Stimulated activated CD8-positive, alpha-beta memory T cell treated with anti-CD3 and anti-CD28 coated beads, Interleukin-12 subunit alpha, Interleukin-12 subunit beta, amount 100 ng/mL, for 1 hour (primary cell): Measurements from ENCODE around the gene ASPA.

Source experiments
- DNase-seq: peaks from one replicate; pipeline ENCODE4 v3.0.0-alpha.2; 2020; ENCODE audit warnings: low read depth

The ASPA gene

DNA sequence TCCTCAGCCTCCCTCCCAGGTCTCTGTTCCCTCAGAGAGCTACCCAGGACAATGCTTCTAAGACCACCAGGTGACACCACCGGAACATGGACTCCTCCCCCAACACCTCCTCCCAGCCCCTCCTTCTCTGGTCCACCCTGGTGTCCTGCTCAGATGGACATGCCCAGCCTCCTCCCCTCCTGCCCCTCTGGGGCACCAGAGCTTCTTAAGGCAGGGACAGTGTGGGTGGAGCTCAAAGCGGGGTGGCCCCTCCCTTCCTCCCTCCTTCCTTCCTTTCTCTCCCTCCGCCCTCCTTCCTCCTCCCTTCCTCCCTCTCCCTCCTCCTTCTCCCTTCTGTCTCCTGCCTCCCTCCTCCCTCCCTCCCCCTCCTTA, 59.1 kb downstream of the ASPA start:
- DNase-seq = no peak

DNA sequence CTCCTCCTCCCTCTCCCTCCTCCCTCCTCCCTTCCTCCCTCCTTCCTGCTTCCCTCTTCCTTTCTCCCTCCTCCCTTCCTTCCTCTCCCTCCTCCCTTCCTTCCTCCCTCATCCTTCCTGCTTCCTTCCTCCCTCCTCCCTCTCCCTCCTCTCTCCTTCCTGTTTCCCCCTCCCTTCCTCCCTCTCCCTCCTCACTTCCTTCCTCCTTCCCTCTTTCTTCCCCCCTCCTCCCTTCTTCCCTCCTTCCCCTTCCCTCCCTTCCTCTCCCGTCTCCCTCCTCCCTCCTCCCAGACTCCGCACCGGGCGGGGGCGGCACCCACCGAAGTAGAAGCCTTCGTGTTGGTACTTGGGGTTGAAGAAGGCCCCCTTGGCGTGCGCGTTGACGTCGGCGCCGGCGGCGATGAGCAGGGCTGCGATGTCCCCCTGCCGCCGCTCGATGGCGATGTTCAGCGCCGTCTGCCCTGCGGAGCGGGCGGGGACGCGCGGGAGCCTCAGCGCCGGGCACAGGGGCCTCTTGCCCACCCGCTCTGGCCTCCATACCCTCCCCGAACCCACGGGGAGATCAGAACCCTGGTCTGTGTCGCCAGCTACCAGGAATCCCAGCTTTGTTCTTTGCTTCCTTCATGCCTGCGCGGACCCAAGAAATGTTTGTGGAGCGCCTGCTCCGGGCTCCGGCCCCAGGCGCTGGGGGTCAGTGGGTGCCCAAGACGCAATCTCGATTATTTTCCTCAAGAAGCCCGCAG, 59.6 kb downstream of the ASPA start:
- peak; percentile 16 for DNase-seq

DNA sequence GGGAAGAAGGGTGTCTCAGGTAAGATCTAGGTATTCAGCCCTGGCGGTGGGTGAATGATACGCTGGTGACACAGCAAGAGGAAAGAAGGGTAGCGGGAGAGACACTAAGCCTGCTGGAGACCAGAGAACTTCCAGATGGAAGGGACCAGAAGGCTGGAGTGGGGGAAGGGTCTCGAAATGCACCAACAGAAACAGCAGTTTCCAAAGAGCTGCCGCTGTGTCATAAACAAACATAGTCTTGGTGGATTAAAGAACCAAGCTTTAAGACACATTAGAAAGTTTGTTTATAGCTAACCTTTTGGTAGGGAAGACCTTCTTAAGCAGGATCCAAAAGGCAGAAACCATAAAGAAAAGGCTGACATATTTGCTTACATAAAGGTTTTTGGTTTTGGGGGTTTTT, 60.9 kb downstream of the ASPA start:
- no peak for DNase-seq

DNA sequence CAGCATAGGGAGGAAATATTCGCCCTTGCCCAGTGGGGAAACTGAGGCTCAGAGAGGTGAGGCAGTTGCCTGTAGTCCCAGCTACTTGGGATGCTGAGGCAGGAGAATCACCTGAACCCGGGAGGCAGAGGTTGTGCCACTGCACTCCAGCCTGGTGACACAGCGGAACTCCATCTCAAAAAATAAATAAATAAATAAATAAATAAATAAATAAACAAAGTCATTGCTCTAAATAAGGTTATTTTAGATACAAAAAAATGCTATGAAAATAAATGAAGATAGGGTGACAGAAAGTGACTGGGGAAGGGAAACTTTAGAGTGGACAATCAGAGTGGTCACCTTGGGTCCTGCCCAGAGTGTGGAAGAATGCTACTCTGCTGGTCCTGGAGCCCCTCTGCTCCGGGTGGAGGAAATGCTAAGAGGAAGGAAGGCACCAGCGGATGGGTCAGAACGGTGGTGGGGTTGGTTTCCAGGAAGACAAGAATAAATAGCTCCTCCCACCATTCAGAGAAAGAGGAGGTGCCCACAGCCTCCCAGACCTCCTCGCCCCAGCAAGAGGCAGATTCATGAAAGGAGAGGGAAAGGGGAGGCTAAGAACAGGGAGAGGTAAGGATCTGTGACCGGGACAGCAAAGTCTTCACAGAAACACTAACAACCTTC, 64.2 kb downstream of the ASPA start:
- no peak for DNase-seq

DNA sequence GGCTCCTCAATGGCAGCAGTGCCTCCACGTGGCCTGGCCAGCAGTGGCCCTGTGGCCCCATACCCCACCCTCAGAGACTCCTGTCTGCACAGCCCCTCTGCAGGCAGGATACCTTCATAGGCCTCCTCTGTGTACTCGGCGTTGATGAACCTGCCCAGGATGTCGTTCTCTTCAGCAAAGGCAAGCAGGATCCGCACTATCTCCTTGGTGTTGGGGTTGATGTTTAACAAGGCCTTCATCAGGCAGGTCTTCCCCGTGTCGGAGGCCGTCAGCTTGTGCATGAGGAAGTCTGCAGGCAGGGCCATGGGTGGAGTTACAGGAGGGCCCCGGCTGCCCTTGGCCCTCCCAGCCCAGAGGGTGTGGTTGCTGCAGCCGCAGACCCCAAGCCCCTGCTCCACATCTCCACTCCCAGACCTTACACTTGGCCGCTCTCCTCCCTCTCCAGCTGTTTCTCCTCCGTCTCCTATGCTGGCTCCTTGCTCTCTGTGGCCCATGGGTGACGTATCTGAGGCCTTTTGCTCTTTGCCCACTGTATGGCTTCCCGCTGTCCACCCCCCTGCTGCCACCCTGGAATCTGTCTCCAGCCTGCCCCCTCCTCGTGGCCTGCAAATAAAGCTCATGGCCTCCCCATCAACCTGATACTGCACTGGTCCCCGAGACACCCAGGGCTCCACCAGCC, 66.8 kb downstream of the ASPA start:
- no peak for DNase-seq

DNA sequence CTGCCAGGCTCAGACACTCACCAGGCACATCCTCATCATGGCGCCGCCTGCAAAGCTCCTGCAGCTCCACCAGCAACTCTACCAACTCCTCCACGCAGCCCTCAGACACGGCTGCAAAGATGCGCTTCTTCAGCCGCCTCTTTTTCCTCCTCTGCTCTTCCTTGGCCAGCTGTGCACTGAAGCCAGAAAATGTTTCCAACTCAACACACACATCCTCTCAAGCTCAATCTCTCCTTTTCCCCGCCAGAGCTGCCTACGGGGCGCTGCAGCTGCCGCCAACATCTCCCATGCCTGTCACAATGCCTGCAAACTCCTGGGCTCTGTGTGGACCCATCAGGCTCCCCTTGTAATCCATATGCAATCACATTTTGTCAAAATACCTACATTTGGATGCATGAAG, 67.7 kb downstream of the ASPA start:
- no peak for DNase-seq

DNA sequence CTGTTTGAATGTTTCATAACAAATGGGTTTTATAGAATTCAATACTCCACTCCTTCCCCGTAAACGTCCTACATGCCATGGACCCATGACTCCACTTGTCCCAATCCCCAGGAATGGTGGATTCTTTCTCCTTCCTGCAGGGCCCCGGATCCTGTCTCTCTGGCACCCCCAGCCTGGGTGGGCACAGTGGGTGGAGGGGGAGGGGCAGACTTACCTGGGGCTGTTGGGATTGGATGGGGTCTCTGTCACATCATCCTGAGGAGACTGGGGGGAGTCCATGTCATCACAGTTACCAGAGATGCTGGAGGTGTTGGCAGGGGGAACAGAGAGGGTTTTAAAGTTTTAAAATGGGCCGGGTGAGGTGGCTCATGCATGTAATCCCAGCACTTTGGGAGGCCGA, 68.6 kb downstream of the ASPA start:
- no peak for DNase-seq

DNA sequence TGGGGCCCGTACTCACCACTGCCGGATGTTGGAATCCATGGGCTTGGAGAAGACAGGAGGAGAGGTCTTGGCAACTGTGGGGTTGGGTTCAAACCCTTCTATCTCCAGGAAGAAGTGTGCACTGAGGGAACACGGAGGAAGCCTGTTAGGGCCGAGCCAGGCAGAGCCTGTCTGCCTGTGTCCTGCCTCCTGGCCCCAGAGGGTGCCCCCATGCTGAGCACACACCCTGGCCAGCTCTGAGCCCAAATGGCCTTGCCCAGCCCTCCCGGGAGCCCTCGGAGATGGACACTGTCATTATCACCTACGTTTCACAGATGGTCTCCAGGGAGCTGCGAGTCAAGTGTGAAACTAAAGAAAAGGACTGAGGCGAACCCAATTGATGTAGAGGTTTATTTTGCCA, 69.4 kb downstream of the ASPA start:
- DNase-seq = no peak

DNA sequence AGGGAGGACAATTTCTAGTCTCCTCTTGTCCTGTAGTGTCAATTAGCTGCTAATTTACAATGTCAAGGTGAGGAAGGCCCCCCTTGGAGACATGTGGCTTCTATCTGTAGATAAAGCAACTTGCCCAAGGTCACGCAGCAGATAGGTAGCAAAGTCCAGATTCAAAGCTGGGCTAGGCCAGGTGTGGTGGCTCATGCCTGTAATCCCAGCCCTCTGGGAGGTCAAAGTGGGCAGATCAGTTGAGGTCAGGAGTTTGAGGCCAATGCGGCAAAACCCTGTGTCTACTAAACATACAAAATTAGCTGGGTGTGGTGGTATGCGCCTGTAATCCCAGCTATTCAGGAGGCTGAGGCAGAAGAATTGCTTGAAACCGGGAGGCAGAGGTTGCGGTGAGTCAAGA, 70.7 kb downstream of the ASPA start:
- no peak for DNase-seq

DNA sequence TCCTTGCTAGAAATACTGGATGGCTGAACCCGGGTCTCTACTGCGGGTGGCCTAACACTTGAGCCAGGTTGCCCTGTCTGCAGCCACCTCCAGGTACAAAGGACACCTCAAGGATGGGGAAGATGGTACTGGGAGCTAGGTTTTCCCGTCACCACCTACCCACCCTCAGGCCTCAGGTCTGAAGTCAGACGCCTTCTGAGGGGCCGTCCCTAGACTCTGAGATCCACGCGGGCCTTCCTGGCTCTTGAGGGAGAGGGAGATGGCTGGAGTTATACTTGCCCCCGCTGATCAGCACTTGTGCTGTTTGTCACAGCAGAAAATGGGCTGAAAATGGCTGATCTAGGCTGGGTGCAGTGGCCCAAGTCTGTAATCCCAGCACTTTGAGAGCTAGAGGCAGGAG, 71.2 kb downstream of the ASPA start:
- no peak for DNase-seq

DNA sequence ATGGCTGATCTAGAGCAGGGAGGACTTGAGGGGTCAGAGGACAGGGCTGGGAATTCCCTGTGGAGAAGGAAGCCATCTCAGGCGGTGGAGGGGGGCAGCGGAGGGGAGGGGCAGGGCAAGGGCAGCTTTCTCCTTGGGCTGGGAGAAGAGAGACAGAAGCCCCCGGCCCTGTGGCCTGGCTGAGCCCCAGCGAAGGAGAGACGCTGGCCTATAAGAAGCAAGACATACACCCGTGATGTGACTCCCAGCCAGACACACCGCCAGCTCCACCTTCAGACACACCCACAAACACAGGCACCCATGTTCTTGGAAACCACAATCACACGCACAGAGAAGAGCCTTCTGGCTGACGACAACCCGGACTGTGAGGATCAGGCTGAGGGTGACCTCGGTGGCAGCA, 71.8 kb downstream of the ASPA start:
- no peak for DNase-seq

DNA sequence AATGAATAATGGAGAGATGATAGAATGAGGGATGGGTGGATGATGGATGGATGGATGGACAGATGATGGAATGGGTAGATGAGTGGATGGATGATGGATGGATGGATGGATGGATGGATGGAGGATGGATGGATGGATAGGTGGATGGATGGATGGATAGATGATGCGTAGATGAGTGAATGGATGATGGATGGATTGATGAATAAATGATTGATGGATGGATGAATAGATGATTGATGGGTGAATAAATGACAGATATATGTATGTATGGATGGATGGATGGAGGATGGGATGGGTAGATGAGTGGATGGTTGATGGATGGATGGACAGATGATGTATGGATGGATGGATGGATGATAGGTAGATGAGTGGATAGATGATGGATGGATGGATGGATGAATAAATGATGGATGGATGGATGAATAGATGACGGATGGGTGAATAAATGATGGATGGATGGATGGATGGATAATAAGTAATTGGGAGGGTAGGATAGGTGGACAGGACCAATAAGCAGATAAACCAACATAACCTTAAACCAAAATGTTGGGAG, 73.9 kb downstream of the ASPA start:
- no peak for DNase-seq

DNA sequence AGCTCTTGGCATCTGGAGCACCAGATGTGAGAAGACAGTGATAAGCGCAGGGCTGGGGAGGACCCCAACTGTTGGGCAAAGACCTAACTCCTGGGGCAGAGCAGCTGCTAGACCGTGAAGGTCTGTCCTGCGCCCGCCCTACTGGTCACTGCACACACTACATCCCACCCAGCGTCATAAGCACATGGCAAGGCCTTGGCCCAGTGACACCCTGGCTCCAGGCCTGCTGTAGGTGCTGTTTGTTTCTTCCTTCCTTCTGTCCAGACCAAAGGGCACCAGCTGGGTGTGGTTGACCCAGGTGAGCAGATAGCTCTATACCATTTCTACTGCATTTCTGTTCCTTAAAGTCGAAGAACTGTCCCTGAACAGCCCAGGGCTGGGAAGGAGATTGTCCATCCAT, 75.4 kb downstream of the ASPA start:
- no peak for DNase-seq

DNA sequence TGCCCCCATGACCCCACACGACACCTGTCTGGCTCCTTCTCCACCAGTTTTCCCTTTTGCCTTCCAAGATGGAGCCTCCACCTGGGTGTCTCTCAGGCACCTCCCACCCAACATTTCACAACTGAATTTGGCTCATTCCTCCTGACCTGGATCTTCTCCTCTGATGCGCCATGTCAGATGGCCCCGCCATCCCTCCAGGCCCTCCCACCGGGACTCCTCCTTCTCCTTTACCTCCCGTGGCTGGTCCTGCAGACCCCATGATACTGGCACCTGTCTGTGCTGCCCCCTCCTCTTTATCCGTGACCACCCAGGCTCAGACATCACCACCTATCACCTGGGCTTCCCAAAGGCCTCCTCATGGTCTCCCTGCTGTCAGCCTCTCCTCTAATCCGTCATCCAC, 77.1 kb downstream of the ASPA start:
- DNase-seq = no peak
